ENCODE results near the gene SNX8. TPM values are rescaled to one million over a fixed set of nuclear protein-coding genes. Genes with fewer than 3 reads are reported as not detected.

Gene SNX8
- total RNA-seq, 2 donors from 2014 or later = 23.7 to 31.8 TPM

DNA sequence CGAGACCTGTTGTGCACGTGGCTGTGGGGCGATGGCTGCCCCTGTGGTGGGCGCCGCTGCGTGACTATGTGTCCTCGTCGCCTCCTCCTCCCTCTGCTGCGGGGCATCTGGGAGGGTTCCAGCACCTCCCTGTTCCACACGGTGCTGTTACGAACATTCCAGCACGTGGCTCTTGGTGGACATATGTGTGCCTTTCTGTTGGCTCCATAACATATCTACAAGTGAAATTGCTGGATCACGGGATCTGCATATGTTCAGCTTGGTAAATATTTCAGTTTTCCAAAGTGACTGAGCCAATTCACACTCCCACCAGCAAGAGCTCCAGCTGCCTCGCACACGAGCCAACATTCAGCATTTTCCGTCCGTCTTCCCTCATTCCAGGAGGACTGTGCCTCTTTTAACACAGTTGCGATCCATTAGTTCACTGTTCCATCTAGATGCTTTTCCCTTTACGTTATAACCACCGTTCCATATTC, 25.1 kb downstream of the SNX8 start:
- Mint-ChIP-seq H3K27me3 (no peaks in the 10 kb centered on the region), H3K9me3 (no peaks in the 10 kb centered on the region), H3K36me3 (ENCODE audit: low read depth) (no peaks in the 10 kb centered on the region), H3K4me1 (no peaks in the 10 kb centered on the region), H3K4me3 (no peak overlapping the region), H3K27ac (no peak overlapping the region)
- no peak for ATAC-seq (replicated peaks)

DNA sequence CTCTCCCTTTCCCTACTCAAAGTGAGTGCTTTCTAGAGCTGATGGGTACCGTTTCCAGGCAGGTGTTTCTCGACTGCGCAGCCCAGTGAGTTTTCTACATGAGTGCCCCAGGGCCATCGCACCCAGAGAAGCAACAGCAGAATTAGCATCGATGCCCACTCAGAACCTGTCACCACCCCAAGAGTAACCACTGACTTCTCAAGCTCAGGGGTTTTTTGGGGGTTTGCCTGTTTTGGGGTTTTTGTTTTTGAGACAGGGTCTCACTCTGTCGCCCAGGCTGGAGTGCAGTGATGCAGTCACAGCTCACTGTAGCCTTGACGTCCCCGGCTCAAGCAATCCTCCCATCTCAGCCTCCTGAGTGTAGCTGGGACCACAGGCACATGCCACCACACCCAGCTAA, 25.7 kb downstream of the SNX8 start:
- no peaks in the 10 kb centered on the region for H3K27me3 Mint-ChIP-seq
- no peaks in the 10 kb centered on the region for H3K36me3 Mint-ChIP-seq (ENCODE audit: low read depth)
- ATAC-seq (replicated peaks) = no peak
- no peak overlapping the region for H3K27ac Mint-ChIP-seq
- H3K4me1 Mint-ChIP-seq = no peaks in the 10 kb centered on the region
- H3K9me3 Mint-ChIP-seq = no peaks in the 10 kb centered on the region
- no peak overlapping the region for H3K4me3 Mint-ChIP-seq

DNA sequence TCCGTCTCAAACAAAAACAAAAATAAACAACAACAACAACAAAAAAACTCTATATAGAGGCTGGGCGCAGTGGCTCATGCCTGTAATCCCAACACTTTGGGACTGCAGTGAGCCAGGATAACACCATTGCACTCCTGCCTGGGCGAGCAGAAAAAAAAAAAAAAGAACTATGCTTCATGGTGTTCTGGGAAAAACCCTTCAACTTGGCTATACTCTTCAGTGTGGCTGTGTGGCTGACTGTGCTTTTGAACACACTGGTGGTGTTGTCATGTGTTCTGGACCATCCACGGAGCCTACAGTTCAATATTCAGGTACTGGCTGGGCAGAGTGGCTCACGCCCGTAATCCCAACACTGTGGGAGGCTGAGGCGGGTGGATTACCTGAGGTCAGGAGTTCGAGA, 26.5 kb downstream of the SNX8 start:
- no peaks in the 10 kb centered on the region for H3K9me3 Mint-ChIP-seq
- H3K36me3 Mint-ChIP-seq (ENCODE audit: low read depth) = no peaks in the 10 kb centered on the region
- H3K27me3 Mint-ChIP-seq = no peaks in the 10 kb centered on the region
- ATAC-seq (replicated peaks) = no peak
- H3K4me3 Mint-ChIP-seq = no peak overlapping the region
- no peak overlapping the region for H3K27ac Mint-ChIP-seq
- H3K4me1 Mint-ChIP-seq = no peaks in the 10 kb centered on the region

DNA sequence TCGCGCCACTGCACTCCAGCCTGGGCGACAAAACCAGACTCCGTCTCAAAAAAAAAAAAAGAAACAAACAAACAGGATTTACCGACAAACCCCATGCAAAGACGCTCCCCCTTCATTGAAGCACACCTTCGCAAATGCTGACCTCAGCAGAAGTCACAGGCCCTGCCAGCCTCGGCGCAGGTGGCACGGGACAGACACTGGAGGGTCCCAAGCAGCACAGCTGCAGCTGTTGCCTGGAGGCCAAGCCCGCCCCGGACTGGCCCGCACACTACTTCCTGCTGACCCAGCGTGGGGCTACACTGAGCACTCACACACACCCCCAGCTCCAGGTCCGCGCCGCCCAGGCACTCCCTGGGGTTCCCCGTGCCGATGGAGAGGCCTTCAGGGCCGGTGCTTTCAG, 31.2 kb downstream of the SNX8 start:
- Mint-ChIP-seq H3K4me3 (no peak overlapping the region), H3K36me3 (ENCODE audit: low read depth) (no peaks in the 10 kb centered on the region), H3K27me3 (no peaks in the 10 kb centered on the region), H3K27ac (no peak overlapping the region), H3K4me1 (no peaks in the 10 kb centered on the region), H3K9me3 (no peaks in the 10 kb centered on the region)
- ATAC-seq (replicated peaks) = no peak

DNA sequence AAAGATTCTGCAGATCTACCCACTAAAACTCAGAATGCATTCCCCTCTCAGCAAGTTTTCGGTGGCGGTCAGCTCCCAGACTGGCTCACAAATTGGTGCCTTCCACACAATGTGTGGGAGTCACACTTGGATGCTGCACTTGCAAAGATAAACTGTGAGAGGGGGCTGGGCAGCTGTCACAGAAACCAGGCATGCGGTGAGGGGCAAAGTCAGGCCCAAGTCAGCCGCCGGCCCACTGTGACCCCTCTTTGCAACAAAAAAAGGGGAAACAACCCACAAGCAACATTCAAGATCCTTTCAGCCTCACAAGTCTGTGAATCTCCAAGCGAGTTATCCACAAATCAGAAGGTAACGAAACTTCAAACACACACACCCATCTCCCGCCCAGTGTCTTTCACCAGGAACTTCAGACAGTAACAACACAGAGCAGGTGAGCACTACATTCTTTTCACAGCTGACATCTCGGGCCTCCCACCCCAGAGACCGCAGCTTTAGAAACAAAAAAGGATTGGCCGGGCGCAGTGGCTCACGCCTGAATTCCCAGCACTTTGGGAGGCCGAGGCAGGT, 32.0 kb downstream of the SNX8 start:
- ATAC-seq (replicated peaks) = no peak
- H3K4me3 Mint-ChIP-seq = no peak overlapping the region
- no peak overlapping the region for H3K27ac Mint-ChIP-seq
- H3K27me3 Mint-ChIP-seq = no peaks in the 10 kb centered on the region
- H3K9me3 Mint-ChIP-seq = no peaks in the 10 kb centered on the region
- H3K4me1 Mint-ChIP-seq = no peaks in the 10 kb centered on the region
- H3K36me3 Mint-ChIP-seq (ENCODE audit: low read depth) = no peaks in the 10 kb centered on the region

DNA sequence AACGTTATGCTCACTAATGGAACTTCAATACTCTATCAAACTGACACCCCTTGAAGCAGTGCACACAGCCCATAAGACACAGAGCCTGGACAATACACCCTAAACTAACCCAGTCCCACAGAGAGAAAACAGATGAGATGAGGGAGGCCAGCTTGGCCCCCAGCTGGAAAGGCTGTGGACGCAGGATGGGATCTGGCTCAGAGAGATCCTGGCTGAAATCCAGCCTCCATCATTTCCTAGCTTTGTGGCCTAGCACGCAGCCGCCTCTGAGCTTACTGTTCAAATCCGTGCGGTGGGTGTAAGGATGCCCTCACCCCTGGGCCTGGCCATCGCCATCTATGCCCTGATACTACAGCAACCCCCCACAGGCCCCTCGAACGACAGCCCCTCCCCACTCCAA, 32.7 kb downstream of the SNX8 start:
- Mint-ChIP-seq H3K9me3 (no peaks in the 10 kb centered on the region), H3K27ac (no peak overlapping the region), H3K4me3 (no peak overlapping the region), H3K27me3 (no peaks in the 10 kb centered on the region), H3K4me1 (no peaks in the 10 kb centered on the region), H3K36me3 (ENCODE audit: low read depth) (no peaks in the 10 kb centered on the region)
- no peak for ATAC-seq (replicated peaks)

DNA sequence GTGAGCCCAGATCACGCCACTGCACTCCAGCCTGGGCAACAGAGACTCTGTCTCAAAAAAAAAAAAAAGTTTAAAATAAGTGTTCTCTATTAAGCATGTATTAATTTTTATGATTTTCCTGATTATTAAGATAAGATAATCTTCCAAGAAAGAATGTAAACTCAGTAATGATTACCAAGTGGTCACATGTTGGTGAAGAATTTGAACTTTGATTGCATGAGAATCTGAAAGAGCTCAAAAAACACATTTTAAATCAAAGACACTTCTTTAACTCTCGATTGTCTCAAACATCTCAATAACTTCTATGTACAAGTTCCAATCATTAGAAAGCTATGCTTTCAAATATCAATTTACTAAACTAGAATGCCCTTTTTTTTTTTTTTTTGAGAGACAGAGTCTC, 33.8 kb downstream of the SNX8 start:
- H3K4me3 Mint-ChIP-seq = no peak overlapping the region
- H3K27ac Mint-ChIP-seq = no peak overlapping the region
- H3K27me3 Mint-ChIP-seq = no peaks in the 10 kb centered on the region

DNA sequence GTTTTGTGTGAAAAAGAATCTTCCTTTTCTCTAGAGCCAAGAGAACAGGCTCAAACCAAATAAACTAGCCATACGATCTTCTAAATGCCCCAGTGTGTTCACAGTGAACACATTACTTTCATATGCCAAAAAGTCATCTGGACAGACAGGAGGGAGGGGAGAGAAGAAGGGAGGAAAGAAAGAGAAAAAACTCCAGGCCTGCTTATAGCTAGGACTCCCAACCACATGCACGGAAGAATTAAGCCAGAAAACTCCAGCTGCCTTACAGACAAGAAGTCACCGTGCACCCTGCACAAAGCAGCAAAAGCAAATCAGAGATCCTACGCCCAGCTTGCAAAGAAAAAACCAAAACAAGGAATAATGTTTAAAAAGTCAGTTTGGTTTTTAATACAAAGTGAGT, 34.3 kb downstream of the SNX8 start:
- Mint-ChIP-seq H3K4me3 (no peak overlapping the region), H3K27ac (no peak overlapping the region), H3K9me3 (no peaks in the 10 kb centered on the region), H3K4me1 (no peaks in the 10 kb centered on the region), H3K27me3 (no peaks in the 10 kb centered on the region), H3K36me3 (ENCODE audit: low read depth) (no peaks in the 10 kb centered on the region)
- ATAC-seq (replicated peaks) = no peak

More for the DNA sequence above, 33.8 kb downstream of the SNX8 start:
- ATAC-seq (replicated peaks) = no peak
- Mint-ChIP-seq H3K9me3 (no peaks in the 10 kb centered on the region), H3K4me1 (no peaks in the 10 kb centered on the region), H3K36me3 (ENCODE audit: low read depth) (no peaks in the 10 kb centered on the region)

DNA sequence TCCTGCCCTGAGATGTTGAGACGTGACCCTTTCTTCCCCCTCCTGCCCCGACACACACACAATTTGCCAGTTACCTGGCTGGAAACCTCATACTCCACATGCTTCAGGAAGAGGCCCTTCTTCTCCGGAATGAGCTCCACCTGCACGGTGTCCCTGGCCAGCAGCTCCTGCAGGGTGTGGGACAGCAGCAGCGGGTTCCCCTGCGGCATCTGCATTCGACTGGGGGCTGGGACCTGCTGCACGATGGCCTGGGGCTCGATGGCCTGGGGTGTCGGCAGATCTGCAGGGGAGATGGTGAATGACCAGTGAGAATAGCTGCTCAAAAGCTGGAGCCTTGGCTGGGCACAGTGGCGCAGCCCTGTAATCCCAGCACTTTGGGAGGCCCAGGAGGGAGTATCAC, 36.2 kb downstream of the SNX8 start:
- no peaks in the 10 kb centered on the region for H3K36me3 Mint-ChIP-seq (ENCODE audit: low read depth)
- no peak overlapping the region for H3K27ac Mint-ChIP-seq
- ATAC-seq (replicated peaks) = no peak
- no peaks in the 10 kb centered on the region for H3K27me3 Mint-ChIP-seq
- no peaks in the 10 kb centered on the region for H3K9me3 Mint-ChIP-seq
- H3K4me3 Mint-ChIP-seq = no peak overlapping the region
- H3K4me1 Mint-ChIP-seq = no peaks in the 10 kb centered on the region

DNA sequence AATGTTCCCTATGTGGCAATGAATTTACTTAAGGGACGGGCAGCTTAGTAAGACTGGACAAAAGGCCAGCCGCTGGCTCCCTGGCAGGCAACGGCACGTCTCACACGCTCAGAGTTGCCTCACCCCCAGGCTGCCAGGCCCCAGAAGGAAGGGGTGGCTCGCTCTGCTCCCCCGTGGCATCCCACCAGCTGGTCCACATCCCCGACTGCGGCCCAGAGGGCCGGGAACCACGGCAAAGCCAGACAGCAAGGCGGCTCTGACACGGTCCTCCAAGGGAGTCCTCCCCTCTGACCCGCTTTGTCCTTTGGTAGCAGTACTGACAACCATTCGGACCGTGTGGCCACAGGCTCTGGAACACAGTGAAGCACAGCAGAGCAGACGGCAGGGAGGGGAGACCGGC, 38.1 kb downstream of the SNX8 start:
- H3K4me3 Mint-ChIP-seq = no peak overlapping the region
- H3K36me3 Mint-ChIP-seq (ENCODE audit: low read depth) = no peaks in the 10 kb centered on the region
- ATAC-seq (replicated peaks) = no peak
- H3K27me3 Mint-ChIP-seq = no peaks in the 10 kb centered on the region
- H3K27ac Mint-ChIP-seq = no peak overlapping the region
- H3K4me1 Mint-ChIP-seq = no peaks in the 10 kb centered on the region
- H3K9me3 Mint-ChIP-seq = no peaks in the 10 kb centered on the region

DNA sequence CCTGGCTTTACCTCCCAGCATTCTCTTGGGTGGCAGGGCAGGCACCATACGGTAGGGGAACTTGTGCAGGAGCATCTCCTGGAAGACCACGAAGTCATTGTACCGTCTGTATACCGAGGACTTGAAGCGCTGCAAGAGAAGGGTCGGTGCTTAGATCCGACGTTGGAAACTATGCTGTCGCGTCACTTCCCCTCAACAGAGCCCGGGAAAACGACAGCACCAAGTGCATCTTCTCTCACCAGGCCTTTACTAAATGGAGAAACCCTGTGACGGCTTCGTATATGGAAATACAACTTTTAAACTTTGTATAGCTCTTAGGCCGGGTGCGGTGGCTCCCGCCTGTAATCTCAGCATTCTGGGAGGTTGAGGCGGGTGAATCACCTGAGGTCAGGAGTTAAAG, 39.1 kb downstream of the SNX8 start:
- Mint-ChIP-seq H3K27me3 (no peaks in the 10 kb centered on the region), H3K4me1 (no peaks in the 10 kb centered on the region), H3K4me3 (no peak overlapping the region), H3K27ac (no peak overlapping the region), H3K36me3 (ENCODE audit: low read depth) (no peaks in the 10 kb centered on the region), H3K9me3 (no peaks in the 10 kb centered on the region)
- no peak for ATAC-seq (replicated peaks)

DNA sequence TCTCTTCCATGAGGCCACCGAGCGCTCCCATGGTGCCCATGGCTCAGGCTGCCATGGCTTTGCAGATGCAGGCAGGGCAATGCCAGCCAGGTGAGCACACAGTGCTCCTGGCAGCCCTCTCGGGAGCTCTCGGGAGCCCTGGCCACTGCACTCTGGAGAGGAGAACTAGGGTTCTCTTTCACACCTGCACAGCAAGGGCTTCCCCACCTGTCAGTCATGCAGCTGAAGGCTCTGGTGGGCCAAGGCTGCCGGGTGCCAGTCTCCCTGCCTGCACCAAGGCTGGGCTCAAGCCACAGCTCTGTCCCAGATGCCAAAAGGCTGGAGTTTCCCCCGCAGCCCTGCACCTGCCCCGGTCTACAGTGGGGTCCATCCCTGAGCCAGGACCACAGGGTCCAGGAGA, 39.6 kb downstream of the SNX8 start:
- H3K9me3 Mint-ChIP-seq = no peaks in the 10 kb centered on the region
- H3K27ac Mint-ChIP-seq = no peak overlapping the region
- ATAC-seq (replicated peaks) = no peak
- H3K4me1 Mint-ChIP-seq = no peaks in the 10 kb centered on the region
- no peaks in the 10 kb centered on the region for H3K36me3 Mint-ChIP-seq (ENCODE audit: low read depth)
- H3K4me3 Mint-ChIP-seq = no peak overlapping the region
- H3K27me3 Mint-ChIP-seq = no peaks in the 10 kb centered on the region

DNA sequence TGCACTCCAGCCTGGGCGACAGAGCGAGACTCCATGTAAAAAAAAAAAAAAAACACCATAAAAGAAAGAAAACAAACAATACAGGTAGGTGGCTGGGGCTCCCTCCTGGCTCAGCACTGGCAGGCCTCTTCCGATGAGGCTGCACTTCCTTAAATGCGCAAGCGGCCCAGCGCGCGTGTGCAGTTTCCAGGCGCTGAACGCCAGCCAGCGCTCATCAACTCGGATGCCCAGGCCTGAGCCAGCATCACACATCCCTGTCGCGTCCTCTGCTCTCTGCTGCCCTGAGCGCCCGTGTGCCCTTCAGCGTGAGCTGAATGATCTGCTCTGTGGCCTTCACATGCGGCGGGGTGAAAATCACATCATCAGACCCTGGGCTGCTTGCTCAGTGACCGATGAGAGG, 40.4 kb downstream of the SNX8 start:
- H3K27me3 Mint-ChIP-seq = no peaks in the 10 kb centered on the region
- no peaks in the 10 kb centered on the region for H3K36me3 Mint-ChIP-seq (ENCODE audit: low read depth)
- H3K27ac Mint-ChIP-seq = no peak overlapping the region
- no peak for ATAC-seq (replicated peaks)
- H3K9me3 Mint-ChIP-seq = no peaks in the 10 kb centered on the region
- no peak overlapping the region for H3K4me3 Mint-ChIP-seq
- H3K4me1 Mint-ChIP-seq = no peaks in the 10 kb centered on the region

DNA sequence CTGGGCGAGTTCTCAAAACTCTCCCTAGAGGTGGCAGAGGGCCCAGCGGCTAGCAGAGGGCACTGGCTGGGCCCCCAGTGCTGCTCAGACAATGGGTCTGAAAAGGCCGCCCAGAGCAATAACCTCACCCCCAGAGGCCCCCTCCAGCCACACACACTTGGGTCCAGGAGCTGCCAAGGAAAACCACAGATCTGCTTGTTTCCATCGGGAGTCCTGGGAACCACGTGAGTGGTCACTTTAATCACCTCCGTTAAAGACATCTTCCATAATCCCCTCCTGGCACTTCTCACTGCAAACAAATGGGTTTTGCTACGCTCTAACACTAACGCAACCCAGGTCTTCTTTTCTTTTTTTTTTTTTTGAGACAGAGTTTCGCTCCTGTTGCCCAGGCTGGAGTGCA, 42.2 kb downstream of the SNX8 start:
- ATAC-seq (replicated peaks) = no peak
- Mint-ChIP-seq H3K27ac (no peak overlapping the region), H3K27me3 (no peaks in the 10 kb centered on the region), H3K4me3 (no peak overlapping the region), H3K4me1 (no peaks in the 10 kb centered on the region), H3K9me3 (no peaks in the 10 kb centered on the region), H3K36me3 (ENCODE audit: low read depth) (no peaks in the 10 kb centered on the region)

DNA sequence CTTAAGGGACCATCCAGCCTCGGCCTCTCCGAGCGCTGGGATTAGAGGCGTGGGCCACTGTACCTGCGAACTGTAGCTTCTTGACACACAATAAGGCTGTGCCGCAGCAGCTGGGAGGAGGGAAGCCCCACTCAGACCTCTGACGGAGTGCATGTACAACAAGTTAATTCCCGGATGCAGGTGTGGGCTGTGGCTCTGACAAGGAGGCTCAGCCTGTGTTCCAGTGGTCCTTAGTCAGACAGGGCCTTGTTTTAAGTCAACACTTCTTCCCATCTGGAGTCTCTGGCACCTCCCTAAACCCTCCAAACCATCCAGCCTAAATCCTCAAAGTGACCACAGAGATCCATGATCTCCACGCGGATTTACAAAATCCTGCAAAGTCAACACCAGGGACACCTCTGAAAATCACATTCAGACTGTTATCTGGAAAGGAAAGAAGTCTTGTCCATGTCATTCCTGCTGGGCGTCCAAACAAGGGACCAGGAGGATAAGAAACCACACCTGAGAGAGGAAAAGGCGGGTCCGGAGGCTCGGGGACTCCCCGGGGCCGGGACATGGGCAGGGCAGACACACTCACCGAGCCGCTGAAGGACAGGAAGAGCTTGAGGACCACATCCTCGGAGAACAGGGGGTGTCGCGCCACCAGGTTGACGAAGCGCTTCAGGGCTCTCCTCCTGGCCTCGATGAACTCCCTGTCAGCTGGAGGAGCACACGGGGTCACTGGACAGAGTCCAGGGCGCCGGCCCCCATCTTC, 42.8 kb downstream of the SNX8 start:
- Mint-ChIP-seq H3K36me3 (ENCODE audit: low read depth) (no peaks in the 10 kb centered on the region), H3K4me3 (no peak overlapping the region), H3K4me1 (no peaks in the 10 kb centered on the region), H3K27me3 (no peaks in the 10 kb centered on the region), H3K9me3 (no peaks in the 10 kb centered on the region), H3K27ac (no peak overlapping the region)
- no peak for ATAC-seq (replicated peaks)
